HG03575 (cell line): ENCODE measurements around the gene LHFPL3.
"Not testable (repeated sequence)": the region's sequence is repeated elsewhere in the genome, so short reads cannot be mapped to it uniquely, and the experiment has no call there.

Source experiments
- ATAC-seq: cut with Tn5 transposase; IDR thresholded peaks from one replicate; pipeline ENCODE4 v1.9.1; 2021; ENCODE audit not compliant: unreplicated experiment, insufficient number of reproducible peaks, low FRiP score; ENCODE audit errors: extremely low read depth

Gene LHFPL3

GRCh38 chr7:104652865-104653264, 324.5 kb downstream of the LHFPL3 start:
- ATAC-seq = no peak

- no peak for ATAC-seq
These were observed 325.5 kb downstream of the LHFPL3 start for GRCh38 chr7:104653825-104654401.

GRCh38 chr7:104655592-104655991, 327.2 kb downstream of the LHFPL3 start:
- no peak for ATAC-seq

GRCh38 chr7:104656467-104656866, 328.1 kb downstream of the LHFPL3 start:
- ATAC-seq = no peak

GRCh38 chr7:104657134-104657533, 328.7 kb downstream of the LHFPL3 start:
- ATAC-seq = no peak

- ATAC-seq = no peak
These were observed 333.2 kb downstream of the LHFPL3 start for GRCh38 chr7:104661575-104661974.

- ATAC-seq = no peak
These were observed 336.2 kb downstream of the LHFPL3 start for GRCh38 chr7:104664648-104665047.

- no peak for ATAC-seq
These were observed 349.2 kb downstream of the LHFPL3 start for GRCh38 chr7:104677587-104677986.

- ATAC-seq = no peak
These were observed 350.7 kb downstream of the LHFPL3 start for GRCh38 chr7:104679085-104679484.

GRCh38 chr7:104686286-104686685, 357.9 kb downstream of the LHFPL3 start:
- ATAC-seq = no peak

- ATAC-seq = no peak
These were observed 366.3 kb downstream of the LHFPL3 start for GRCh38 chr7:104694710-104695109.

- ATAC-seq = no peak
These were observed 367.2 kb downstream of the LHFPL3 start for GRCh38 chr7:104695563-104695962.

GRCh38 chr7:104700336-104700735, 371.9 kb downstream of the LHFPL3 start:
- no peak for ATAC-seq

- not testable (repeated sequence) for ATAC-seq
These were observed 392.6 kb downstream of the LHFPL3 start for GRCh38 chr7:104721027-104721426.

- ATAC-seq = no peak
These were observed 394.6 kb downstream of the LHFPL3 start for GRCh38 chr7:104723001-104723400.

- no peak for ATAC-seq
These were observed 430.1 kb downstream of the LHFPL3 start for GRCh38 chr7:104758504-104758903.

- no peak for ATAC-seq
These were observed 433.5 kb downstream of the LHFPL3 start for GRCh38 chr7:104761892-104762291.

- no peak for ATAC-seq
These were observed 438.7 kb downstream of the LHFPL3 start for GRCh38 chr7:104767113-104767512.

- ATAC-seq = no peak
These were observed 439.6 kb downstream of the LHFPL3 start for GRCh38 chr7:104767826-104768536.

GRCh38 chr7:104772405-104773345, 444.3 kb downstream of the LHFPL3 start:
- ATAC-seq = no peak
